ENCODE results near the gene SNAPC4. TPM values are rescaled to one million over a fixed set of nuclear protein-coding genes. Genes with fewer than 3 reads are reported as not detected.

SNAPC4 gene
- polyA plus RNA-seq, 1 donor = 11.3 TPM

DNA sequence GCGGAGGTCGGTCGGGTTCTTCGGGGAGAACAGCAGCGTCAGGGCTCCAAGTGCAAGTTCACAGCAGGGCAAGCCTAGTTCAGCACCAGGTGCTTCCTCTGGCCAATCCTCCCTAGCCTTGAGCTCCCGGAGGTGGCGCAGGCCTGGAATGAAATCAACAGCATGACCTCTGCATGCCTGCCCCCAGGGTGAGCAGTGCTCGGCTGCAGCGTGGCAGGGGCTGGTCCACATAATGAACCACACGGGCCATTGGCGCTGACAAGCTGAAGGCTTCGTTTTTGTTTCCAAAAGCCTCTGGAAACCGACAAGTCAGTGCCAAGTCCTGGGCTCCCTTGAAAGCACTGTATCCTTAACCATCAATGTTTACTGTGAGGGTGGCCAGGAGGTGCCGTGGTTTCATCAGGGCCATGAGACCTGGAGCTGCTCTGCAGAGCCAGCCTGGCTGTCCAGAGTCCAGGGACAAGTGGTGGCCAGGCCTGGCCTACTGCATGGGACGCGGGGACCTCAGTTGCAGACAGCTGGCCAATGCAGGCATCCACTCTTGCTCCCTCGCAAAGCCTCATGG is 41.8 kb upstream of the SNAPC4 start:
- peaks cover 61% of the 10 kb centered on the region for H3K36me3 ChIP-seq (ENCODE audit: control insufficient read depth, insufficient read depth, low read length)
- no peak overlapping the region for H3K27ac ChIP-seq (ENCODE audit: low read length)

DNA sequence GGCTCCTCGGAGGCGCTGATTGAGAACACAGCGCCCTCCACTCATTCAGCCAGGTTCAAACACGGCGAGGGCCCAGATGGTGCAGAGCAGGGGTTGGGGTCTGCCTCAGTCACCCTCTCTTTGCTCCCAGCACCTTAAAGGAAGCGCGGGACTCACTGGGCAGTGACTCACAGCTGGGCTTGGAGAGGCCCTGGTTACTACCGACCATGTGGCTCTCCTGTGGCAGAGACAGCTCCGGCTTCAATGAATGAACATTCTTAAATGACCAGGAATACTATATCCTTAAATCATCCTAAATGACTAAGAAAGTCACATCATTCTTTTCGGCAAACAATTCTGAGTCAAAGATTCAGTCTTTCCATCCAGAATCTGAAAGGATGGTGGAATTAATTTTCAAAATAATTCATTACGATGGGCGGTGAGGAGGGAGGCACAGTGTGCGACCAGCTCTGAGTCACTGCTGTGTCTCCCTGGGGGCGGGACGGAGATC is 41.3 kb upstream of the SNAPC4 start:
- Histone ChIP-seq H3K4me1 (ENCODE audit: control insufficient read depth, insufficient read depth, low read length) (peaks cover 9% of the 10 kb centered on the region), H3K27ac (ENCODE audit: low read length) (no peak overlapping the region), H3K9me3 (ENCODE audit: control insufficient read depth, low read depth, low read length) (no peaks in the 10 kb centered on the region), H3K36me3 (ENCODE audit: control insufficient read depth, insufficient read depth, low read length) (peaks cover 57% of the 10 kb centered on the region), H3K27me3 (ENCODE audit: control insufficient read depth, insufficient read depth, low read length) (no peaks in the 10 kb centered on the region), H3K4me3 (ENCODE audit: low read length) (no peak overlapping the region)
- WGBS (ENCODE audit: insufficient coverage, low lambda C conversion rate) = no CpG with 5 or more reads among the region's 15 CpGs
- no peak for DNase-seq

More for the DNA sequence above, 41.8 kb upstream of the SNAPC4 start:
- no peak for DNase-seq
- WGBS (ENCODE audit: insufficient coverage, low lambda C conversion rate) = no CpG with 5 or more reads among the region's 17 CpGs
- Histone ChIP-seq H3K4me3 (ENCODE audit: low read length) (no peak overlapping the region), H3K27me3 (ENCODE audit: control insufficient read depth, insufficient read depth, low read length) (no peaks in the 10 kb centered on the region), H3K9me3 (ENCODE audit: control insufficient read depth, low read depth, low read length) (no peaks in the 10 kb centered on the region), H3K4me1 (ENCODE audit: control insufficient read depth, insufficient read depth, low read length) (peaks cover 9% of the 10 kb centered on the region)

- H3K36me3 ChIP-seq (ENCODE audit: control insufficient read depth, insufficient read depth, low read length) = peaks cover 54% of the 10 kb centered on the region
- no peaks in the 10 kb centered on the region for H3K27me3 ChIP-seq (ENCODE audit: control insufficient read depth, insufficient read depth, low read length)
- H3K4me1 ChIP-seq (ENCODE audit: control insufficient read depth, insufficient read depth, low read length) = peaks cover 9% of the 10 kb centered on the region
- no peak within 1 kb of the TSS for H3K27ac ChIP-seq (ENCODE audit: low read length)
- no CpG with 5 or more reads among the region's 90 CpGs for WGBS (ENCODE audit: insufficient coverage, low lambda C conversion rate)
- DNase-seq = peak; percentile 40 to 81
- H3K4me3 ChIP-seq (ENCODE audit: low read length) = peak within 1 kb of the TSS; percentile 65
- H3K9me3 ChIP-seq (ENCODE audit: control insufficient read depth, low read depth, low read length) = peaks cover 2% of the 10 kb centered on the region
These were observed 39.8 kb upstream of the SNAPC4 start, which contains the start of gene INPP5E for GRCh38 chr9:136439481-136440408. TSS of gene INPP5E (minus strand) at chr9:136439845. CDS start at chr9:136439419, 426 bp downstream.

DNA sequence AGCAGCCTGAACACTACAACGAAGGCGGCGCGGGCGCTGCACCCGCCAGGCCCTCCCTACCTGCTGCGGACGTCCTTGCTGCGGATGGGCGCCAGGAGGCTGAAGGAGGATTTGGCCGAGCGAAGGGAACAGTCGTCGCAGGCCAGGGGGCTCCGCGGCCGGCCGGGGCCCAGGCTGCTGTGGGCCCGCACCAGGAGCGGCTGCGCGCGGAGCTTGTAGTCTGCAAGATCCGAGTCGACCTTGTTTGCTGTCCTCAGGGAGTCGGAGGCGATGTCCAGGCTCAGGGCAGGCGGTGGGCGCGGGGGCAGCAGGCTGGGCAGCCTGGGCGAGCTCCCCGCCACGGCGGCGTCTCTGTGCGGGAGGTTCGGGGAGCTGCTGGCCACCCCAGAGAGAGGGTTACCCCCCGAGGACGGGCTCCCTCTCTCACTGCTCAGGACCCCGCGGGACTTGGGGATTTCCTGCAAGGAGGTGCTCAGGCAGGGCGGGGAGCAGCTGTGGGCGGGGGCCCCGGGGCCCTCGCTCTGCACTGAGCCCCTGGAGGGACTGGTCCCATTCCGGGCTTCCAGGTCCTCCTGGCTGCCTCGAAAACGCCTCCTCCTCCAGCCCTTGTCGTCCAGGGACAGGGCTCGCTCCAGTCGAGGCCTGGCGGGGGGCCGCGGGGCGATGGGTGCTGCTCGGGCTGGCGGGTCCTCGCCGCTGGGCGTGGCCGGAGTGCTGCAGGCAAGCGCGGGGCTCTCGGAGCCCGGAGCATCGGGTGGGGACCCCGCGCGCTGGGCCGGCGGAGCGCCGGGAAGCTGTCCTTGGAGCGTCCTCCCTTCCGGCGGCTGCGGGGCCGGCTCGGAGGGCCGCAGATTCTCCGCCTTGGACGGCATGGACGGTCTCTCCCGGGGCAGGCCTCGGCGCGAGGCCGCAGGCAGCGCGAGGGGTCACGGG is 38.8 kb upstream of the SNAPC4 start:
- DNase-seq = no peak
- Histone ChIP-seq H3K9me3 (ENCODE audit: control insufficient read depth, low read depth, low read length) (peaks cover 2% of the 10 kb centered on the region), H3K4me3 (ENCODE audit: low read length) (peak overlapping the region; percentile 65), H3K4me1 (ENCODE audit: control insufficient read depth, insufficient read depth, low read length) (peaks cover 9% of the 10 kb centered on the region), H3K36me3 (ENCODE audit: control insufficient read depth, insufficient read depth, low read length) (peaks cover 51% of the 10 kb centered on the region), H3K27me3 (ENCODE audit: control insufficient read depth, insufficient read depth, low read length) (no peaks in the 10 kb centered on the region), H3K27ac (ENCODE audit: low read length) (no peak overlapping the region)
- no CpG with 5 or more reads among the region's 91 CpGs for WGBS (ENCODE audit: insufficient coverage, low lambda C conversion rate)

- Histone ChIP-seq H3K27ac (ENCODE audit: low read length) (no peak overlapping the region), H3K36me3 (ENCODE audit: control insufficient read depth, insufficient read depth, low read length) (peaks cover 47% of the 10 kb centered on the region), H3K27me3 (ENCODE audit: control insufficient read depth, insufficient read depth, low read length) (no peaks in the 10 kb centered on the region), H3K9me3 (ENCODE audit: control insufficient read depth, low read depth, low read length) (peaks cover 2% of the 10 kb centered on the region), H3K4me1 (ENCODE audit: control insufficient read depth, insufficient read depth, low read length) (peaks cover 9% of the 10 kb centered on the region), H3K4me3 (ENCODE audit: low read length) (peak overlapping the region; percentile 65)
- no CpG with 5 or more reads among the region's 37 CpGs for WGBS (ENCODE audit: insufficient coverage, low lambda C conversion rate)
- DNase-seq = peak in 1 of 2 donors; percentile 22
These were observed 38.0 kb upstream of the SNAPC4 start for GRCh38 chr9:136437839-136438547.

GRCh38 chr9:136437430-136437829 is 37.5 kb upstream of the SNAPC4 start:
- WGBS (ENCODE audit: insufficient coverage, low lambda C conversion rate) = no CpG with 5 or more reads among the region's 8 CpGs
- H3K27ac ChIP-seq (ENCODE audit: low read length) = no peak overlapping the region
- no peaks in the 10 kb centered on the region for H3K27me3 ChIP-seq (ENCODE audit: control insufficient read depth, insufficient read depth, low read length)
- peak overlapping the region; percentile 65 for H3K4me3 ChIP-seq (ENCODE audit: low read length)
- H3K9me3 ChIP-seq (ENCODE audit: control insufficient read depth, low read depth, low read length) = peaks cover 2% of the 10 kb centered on the region
- peak in 1 of 2 donors; percentile 43 for DNase-seq
- H3K4me1 ChIP-seq (ENCODE audit: control insufficient read depth, insufficient read depth, low read length) = peaks cover 9% of the 10 kb centered on the region
- H3K36me3 ChIP-seq (ENCODE audit: control insufficient read depth, insufficient read depth, low read length) = peaks cover 44% of the 10 kb centered on the region

DNA sequence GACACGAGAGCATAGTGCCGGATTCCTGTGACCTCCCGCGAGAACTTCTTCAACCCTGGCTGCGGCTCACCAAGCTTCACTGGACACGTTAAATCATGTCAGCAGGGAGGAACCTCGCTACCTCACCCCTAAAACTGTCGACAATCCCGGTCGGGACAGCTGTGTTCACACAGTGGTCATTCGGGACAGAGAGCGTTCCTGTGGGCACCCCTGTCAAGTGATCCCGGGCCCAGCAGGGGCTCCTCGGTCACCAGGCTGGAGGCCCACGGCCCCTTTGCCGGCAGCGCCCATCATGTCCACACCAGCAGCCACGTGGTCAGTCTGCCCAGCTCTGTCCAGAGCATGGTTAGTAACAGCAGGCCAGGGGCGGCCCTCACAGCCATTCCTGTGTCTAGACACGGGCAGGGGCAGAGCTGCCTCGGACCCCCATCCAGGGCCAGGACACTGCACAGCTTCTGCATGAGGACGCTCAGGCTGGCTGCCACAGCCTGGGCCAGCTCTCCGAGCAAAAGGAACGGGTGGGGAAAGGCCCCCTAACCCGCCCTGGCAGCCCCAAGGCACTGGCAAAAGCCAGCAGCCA is 36.2 kb upstream of the SNAPC4 start:
- Histone ChIP-seq H3K4me3 (ENCODE audit: low read length) (no peak overlapping the region), H3K9me3 (ENCODE audit: control insufficient read depth, low read depth, low read length) (peaks cover 2% of the 10 kb centered on the region), H3K36me3 (ENCODE audit: control insufficient read depth, insufficient read depth, low read length) (peaks cover 39% of the 10 kb centered on the region), H3K4me1 (ENCODE audit: control insufficient read depth, insufficient read depth, low read length) (peaks cover 9% of the 10 kb centered on the region), H3K27me3 (ENCODE audit: control insufficient read depth, insufficient read depth, low read length) (no peaks in the 10 kb centered on the region), H3K27ac (ENCODE audit: low read length) (no peak overlapping the region)
- DNase-seq = no peak
- WGBS (ENCODE audit: insufficient coverage, low lambda C conversion rate) = no CpG with 5 or more reads among the region's 25 CpGs

DNA sequence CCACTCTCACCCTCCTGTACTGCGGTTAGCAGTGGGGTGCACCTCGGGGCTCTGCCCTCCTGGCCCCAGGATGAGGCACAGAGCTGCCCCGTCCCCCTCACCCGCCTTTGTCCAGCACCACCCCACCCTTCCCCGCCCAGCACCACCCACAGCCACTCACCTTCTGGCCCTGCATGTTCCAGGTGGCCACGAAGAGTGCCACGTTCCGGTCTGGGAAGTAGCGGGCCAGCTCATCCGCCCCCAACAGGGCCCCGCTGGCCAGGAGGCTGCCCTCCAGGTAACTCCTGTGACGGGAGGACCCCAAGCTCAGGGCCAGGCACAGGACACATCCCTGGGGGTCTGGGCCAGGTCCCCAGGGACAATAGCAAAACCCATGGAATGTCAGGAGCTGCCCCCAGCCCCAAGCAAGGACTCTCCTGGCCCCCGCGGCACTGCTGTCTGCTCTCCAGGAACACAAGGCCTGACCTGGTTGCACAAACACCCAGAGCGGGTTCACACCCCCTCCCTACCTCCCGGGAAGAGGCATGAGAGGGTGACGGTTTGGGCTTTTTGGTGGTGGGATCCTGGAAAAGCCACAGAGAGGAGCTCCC is 34.7 kb upstream of the SNAPC4 start:
- no peak for DNase-seq
- H3K4me3 ChIP-seq (ENCODE audit: low read length) = no peak overlapping the region
- peaks cover 2% of the 10 kb centered on the region for H3K9me3 ChIP-seq (ENCODE audit: control insufficient read depth, low read depth, low read length)
- H3K27ac ChIP-seq (ENCODE audit: low read length) = no peak overlapping the region
- H3K36me3 ChIP-seq (ENCODE audit: control insufficient read depth, insufficient read depth, low read length) = peaks cover 40% of the 10 kb centered on the region
- H3K27me3 ChIP-seq (ENCODE audit: control insufficient read depth, insufficient read depth, low read length) = no peaks in the 10 kb centered on the region
- H3K4me1 ChIP-seq (ENCODE audit: control insufficient read depth, insufficient read depth, low read length) = peaks cover 9% of the 10 kb centered on the region
- WGBS (ENCODE audit: insufficient coverage, low lambda C conversion rate) = no CpG with 5 or more reads among the region's 17 CpGs
